K562 (cell line): ENCODE data around the gene C1QBP. TPM values are rescaled to one million over a fixed set of nuclear protein-coding genes. Genes with fewer than 3 reads are reported as not detected.

Source experiments
- ATF7 ChIP-seq: fragments of 450-650 bp; IDR thresholded peaks from 2 replicates; pipeline ENCODE4 v1.7.1; 2014; ENCODE audit warnings: mild to moderate bottlenecking, moderate library complexity
- GABPB2 ChIP-seq: fragments of 250-450 bp; sonication (Bioruptor Pico); conservative IDR thresholded peaks from 2 replicates; pipeline ENCODE4 v1.5.1; 2021; ENCODE audit warnings: mild to moderate bottlenecking
- KLF10 ChIP-seq: fragments of 250-450 bp; sonication (Bioruptor Pico); IDR thresholded peaks from 2 replicates; pipeline ENCODE4 v1.6.1; 2021; ENCODE audit warnings: matching md5 sums
- MTA3 ChIP-seq: fragments of 450-650 bp; formaldehyde crosslinking; IDR thresholded peaks from 2 replicates; pipeline ENCODE4 v1.6.1; 2017; ENCODE audit warnings: mild to moderate bottlenecking, borderline replicate concordance
- PML ChIP-seq: IDR thresholded peaks from 2 replicates; pipeline ENCODE4 v1.6.1; 2012; ENCODE audit warnings: low read length, inconsistent platforms
- POLR2H ChIP-seq: IDR thresholded peaks from 2 replicates; pipeline ENCODE4 v1.6.1; 2016; ENCODE audit warnings: missing genetic modification characterization, low read depth, mild to moderate bottlenecking, control low read depth, missing compliant biosample characterization, moderate library complexity
- SMAD2 ChIP-seq: fragments of 150-350 bp; IDR thresholded peaks from 2 replicates; pipeline ENCODE4 v1.6.1; 2014; ENCODE audit warnings: low read depth, mild to moderate bottlenecking, low read length
- SRSF3 ChIP-seq: fragments of 200-400 bp; formaldehyde crosslinking; IDR thresholded peaks from 2 replicates; pipeline ENCODE4 v1.6.1; 2016; ENCODE audit warnings: mild to moderate bottlenecking, low read length, moderate library complexity; ENCODE audit not compliant: insufficient read depth
- TAF1 ChIP-seq: IDR thresholded peaks from 2 replicates; pipeline ENCODE4 v1.6.1; 2011; ENCODE audit warnings: mild to moderate bottlenecking, low read length, moderate library complexity; ENCODE audit not compliant: insufficient read depth, control insufficient read depth, severe bottlenecking; ENCODE audit errors: extremely low read depth
- ZNF121 ChIP-seq: sonication (generic); formaldehyde crosslinking; conservative IDR thresholded peaks from 2 replicates; pipeline ENCODE4 v1.8.0; 2022; ENCODE audit warnings: missing genetic modification reagents
- polyA plus RNA-seq, 8 experiments: library from polyadenylated mRNA; depleted of rRNA in 4 of 8; stranded (reverse) in 5 of 8; unstranded in 3 of 8; fragments of >200 nt; fragmentation: Nextera tagmentation in 2 of 8; fragmentation: Illumina TruSeq in 1 of 8; extraction: Ambion mirVana in 2 of 8; extraction: Trizol in 1 of 8; gene quantifications; 2 replicates each; pipeline versions ENCODE4 v1.2.1 to v1.2.3, GENCODE V29; 2011 to 2014; ENCODE audit warnings: inconsistent platforms in 1 of 8, missing spikeins in 1 of 8
- total RNA-seq, 7 experiments: library from RNA; depleted of rRNA in 6 of 7; stranded (reverse); fragments of >200 nt in 6 of 7; fragmentation: Illumina TruSeq in 2 of 7; extraction: Trizol in 2 of 7; gene quantifications; 2 replicates each; pipeline versions ENCODE4 v1.2.1 to v1.2.3, GENCODE V29; 2011 to 2021; ENCODE audit warnings: low replicate concordance in 1 of 7
- TF ChIP-seq, protein P1 (sequence below): fragments of 450-650 bp; formaldehyde crosslinking; IDR thresholded peaks from 2 replicates; pipeline ENCODE4 v1.4.0; 2020; ENCODE audit warnings: mild to moderate bottlenecking, moderate library complexity
- TF ChIP-seq, protein P2 (sequence below), 2 experiments: fragments of 450-650 bp in 1 of 2; IDR thresholded peaks; 2 replicates each; pipeline ENCODE4 v1.6.1; 2011 to 2017; ENCODE audit warnings: low read depth in 2 of 2, antibody characterized with exemption in 1 of 2, borderline replicate concordance in 1 of 2, low read length in 1 of 2, mild to moderate bottlenecking in 1 of 2, mixed read lengths in 1 of 2; ENCODE audit not compliant: control insufficient read depth in 1 of 2
- TF ChIP-seq, protein P3 (sequence below), 2 experiments: fragments of 450-650 bp; formaldehyde crosslinking in 1 of 2; IDR thresholded peaks; 2 replicates each; pipeline versions ENCODE4 v1.4.0 to v1.6.1; 2014 to 2020; ENCODE audit warnings: mild to moderate bottlenecking in 2 of 2, borderline replicate concordance in 1 of 2, low read depth in 1 of 2

Gene C1QBP
- total and polyA plus RNA-seq, 9 of the 15 experiments (the other 6 are each of a cell fraction or from before 2014, with no cell fraction given): 90.7 to 665 (median 414) TPM

DNA sequence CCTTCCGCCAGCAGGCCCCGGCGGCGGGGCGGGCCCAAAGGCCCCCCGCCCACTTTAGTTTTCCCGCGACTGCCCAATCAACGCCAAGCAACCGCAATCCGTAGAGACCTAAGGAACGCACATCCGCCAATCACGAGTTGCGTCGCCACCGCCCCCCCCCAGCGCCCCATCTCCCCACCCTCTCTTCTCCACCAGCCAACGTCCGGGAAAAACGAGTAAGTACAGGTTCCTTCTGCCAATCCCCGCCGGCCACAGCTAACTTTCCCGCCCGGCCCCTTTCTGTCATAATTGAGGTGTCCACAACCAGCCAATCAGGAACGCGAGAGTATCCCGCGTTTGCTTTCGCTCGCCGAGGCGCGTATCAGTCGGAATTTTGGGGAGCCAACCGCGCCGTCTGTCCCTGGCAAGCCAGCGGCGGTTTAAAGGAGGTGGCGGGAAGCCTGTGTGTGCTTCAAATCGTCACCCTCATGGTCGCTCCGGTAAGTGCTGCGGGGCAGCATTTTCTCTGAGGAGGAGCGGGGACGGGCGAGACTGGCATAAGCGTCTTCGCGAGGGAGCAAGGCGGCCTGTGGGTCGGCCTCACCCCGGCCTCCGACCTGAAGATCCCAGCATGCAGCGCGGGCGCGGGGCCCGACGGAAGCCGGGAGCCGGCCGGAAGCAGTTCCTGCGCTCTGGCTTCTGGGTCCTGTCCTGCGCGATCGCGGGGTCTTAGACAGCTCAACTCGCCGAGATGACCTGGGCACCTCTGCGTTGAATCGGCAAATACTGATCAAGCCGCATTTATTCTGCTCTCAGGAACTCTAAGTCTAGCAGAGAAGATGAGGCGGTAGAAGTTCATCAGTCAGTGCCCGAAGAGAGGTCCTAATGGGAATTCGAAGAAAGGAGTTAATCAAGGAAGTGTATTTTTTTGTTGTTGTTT lies 47.5 kb upstream of the C1QBP start, which contains the start of gene MIS12 (continued):
- TF ChIP-seq, protein P1, sequence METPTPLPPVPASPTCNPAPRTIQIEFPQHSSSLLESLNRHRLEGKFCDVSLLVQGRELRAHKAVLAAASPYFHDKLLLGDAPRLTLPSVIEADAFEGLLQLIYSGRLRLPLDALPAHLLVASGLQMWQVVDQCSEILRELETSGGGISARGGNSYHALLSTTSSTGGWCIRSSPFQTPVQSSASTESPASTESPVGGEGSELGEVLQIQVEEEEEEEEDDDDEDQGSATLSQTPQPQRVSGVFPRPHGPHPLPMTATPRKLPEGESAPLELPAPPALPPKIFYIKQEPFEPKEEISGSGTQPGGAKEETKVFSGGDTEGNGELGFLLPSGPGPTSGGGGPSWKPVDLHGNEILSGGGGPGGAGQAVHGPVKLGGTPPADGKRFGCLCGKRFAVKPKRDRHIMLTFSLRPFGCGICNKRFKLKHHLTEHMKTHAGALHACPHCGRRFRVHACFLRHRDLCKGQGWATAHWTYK: peak; percentile 85; the same call in 1 of the 2 replicates
- TF ChIP-seq GABPB2 (CRISPR knock-in tag) (no peak), SMAD2 (no peak), PML (peak; percentile 75; the same call in 1 of the 2 replicates), ATF7 (peak; percentile 56), SRSF3 (no peak), KLF10 (CRISPR knock-in tag) (no peak), POLR2H (tag) (peak; percentile 92), TAF1 (peak; percentile 67), MTA3 (peak; percentile 86), ZNF121 (CRISPR knock-in tag) (no peak)
- TF ChIP-seq, protein P2, sequence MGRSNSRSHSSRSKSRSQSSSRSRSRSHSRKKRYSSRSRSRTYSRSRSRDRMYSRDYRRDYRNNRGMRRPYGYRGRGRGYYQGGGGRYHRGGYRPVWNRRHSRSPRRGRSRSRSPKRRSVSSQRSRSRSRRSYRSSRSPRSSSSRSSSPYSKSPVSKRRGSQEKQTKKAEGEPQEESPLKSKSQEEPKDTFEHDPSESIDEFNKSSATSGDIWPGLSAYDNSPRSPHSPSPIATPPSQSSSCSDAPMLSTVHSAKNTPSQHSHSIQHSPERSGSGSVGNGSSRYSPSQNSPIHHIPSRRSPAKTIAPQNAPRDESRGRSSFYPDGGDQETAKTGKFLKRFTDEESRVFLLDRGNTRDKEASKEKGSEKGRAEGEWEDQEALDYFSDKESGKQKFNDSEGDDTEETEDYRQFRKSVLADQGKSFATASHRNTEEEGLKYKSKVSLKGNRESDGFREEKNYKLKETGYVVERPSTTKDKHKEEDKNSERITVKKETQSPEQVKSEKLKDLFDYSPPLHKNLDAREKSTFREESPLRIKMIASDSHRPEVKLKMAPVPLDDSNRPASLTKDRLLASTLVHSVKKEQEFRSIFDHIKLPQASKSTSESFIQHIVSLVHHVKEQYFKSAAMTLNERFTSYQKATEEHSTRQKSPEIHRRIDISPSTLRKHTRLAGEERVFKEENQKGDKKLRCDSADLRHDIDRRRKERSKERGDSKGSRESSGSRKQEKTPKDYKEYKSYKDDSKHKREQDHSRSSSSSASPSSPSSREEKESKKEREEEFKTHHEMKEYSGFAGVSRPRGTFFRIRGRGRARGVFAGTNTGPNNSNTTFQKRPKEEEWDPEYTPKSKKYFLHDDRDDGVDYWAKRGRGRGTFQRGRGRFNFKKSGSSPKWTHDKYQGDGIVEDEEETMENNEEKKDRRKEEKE (IDR thresholded peaks at IDR 0.05; ENCODE audit: borderline replicate concordance in 1 of 2, control insufficient read depth in 1 of 2, low read depth in 2 of 2, low read length in 1 of 2): no peak
- TF ChIP-seq, protein P3, sequence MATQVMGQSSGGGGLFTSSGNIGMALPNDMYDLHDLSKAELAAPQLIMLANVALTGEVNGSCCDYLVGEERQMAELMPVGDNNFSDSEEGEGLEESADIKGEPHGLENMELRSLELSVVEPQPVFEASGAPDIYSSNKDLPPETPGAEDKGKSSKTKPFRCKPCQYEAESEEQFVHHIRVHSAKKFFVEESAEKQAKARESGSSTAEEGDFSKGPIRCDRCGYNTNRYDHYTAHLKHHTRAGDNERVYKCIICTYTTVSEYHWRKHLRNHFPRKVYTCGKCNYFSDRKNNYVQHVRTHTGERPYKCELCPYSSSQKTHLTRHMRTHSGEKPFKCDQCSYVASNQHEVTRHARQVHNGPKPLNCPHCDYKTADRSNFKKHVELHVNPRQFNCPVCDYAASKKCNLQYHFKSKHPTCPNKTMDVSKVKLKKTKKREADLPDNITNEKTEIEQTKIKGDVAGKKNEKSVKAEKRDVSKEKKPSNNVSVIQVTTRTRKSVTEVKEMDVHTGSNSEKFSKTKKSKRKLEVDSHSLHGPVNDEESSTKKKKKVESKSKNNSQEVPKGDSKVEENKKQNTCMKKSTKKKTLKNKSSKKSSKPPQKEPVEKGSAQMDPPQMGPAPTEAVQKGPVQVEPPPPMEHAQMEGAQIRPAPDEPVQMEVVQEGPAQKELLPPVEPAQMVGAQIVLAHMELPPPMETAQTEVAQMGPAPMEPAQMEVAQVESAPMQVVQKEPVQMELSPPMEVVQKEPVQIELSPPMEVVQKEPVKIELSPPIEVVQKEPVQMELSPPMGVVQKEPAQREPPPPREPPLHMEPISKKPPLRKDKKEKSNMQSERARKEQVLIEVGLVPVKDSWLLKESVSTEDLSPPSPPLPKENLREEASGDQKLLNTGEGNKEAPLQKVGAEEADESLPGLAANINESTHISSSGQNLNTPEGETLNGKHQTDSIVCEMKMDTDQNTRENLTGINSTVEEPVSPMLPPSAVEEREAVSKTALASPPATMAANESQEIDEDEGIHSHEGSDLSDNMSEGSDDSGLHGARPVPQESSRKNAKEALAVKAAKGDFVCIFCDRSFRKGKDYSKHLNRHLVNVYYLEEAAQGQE (IDR thresholded peaks at IDR 0.05; ENCODE audit: borderline replicate concordance): peak; percentile 84
- TF ChIP-seq, protein P3 (CRISPR knock-in tag; IDR thresholded peaks at IDR 0.05; ENCODE audit: low read depth): no peak
